ENCODE data around the gene ADM2.
"Not testable (repeated sequence)": the region's sequence is repeated elsewhere in the genome, so short reads cannot be mapped to it uniquely, and the experiment has no call there.

ADM2 gene

GRCh38 chr22:50508897-50509296, 27.6 kb downstream of the ADM2 start:
- TF ChIP-seq, protein P1, sequence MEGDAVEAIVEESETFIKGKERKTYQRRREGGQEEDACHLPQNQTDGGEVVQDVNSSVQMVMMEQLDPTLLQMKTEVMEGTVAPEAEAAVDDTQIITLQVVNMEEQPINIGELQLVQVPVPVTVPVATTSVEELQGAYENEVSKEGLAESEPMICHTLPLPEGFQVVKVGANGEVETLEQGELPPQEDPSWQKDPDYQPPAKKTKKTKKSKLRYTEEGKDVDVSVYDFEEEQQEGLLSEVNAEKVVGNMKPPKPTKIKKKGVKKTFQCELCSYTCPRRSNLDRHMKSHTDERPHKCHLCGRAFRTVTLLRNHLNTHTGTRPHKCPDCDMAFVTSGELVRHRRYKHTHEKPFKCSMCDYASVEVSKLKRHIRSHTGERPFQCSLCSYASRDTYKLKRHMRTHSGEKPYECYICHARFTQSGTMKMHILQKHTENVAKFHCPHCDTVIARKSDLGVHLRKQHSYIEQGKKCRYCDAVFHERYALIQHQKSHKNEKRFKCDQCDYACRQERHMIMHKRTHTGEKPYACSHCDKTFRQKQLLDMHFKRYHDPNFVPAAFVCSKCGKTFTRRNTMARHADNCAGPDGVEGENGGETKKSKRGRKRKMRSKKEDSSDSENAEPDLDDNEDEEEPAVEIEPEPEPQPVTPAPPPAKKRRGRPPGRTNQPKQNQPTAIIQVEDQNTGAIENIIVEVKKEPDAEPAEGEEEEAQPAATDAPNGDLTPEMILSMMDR (conservative IDR thresholded peaks at IDR 0.05) = no peak
- H3K27ac ChIP-seq = peak overlapping the region; percentile 78

GRCh38 chr22:50513175-50513574, 31.8 kb downstream of the ADM2 start:
- TF ChIP-seq, protein P1 (conservative IDR thresholded peaks at IDR 0.05) = no peak

DNA sequence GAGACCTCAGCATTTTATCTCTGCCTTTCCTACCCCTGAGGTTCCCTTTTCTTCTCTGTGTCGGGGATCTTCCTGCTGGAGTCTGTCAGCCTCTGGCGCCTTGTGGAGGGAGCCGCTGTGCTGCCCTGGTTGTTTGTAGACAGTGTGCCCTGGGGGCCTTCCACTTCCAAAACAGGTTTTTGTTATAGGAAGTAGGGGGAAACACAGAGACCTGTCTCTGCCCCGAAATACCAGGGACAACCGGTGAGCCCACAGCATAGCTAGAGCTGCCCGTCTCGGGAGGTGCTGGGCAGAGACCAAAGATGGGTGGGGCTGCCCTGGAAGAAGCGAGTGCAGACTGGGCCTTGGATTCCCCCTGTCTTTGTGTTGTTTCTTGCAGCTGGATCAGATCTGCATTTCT, 34.7 kb downstream of the ADM2 start:
- no peak overlapping the region for H3K27ac ChIP-seq
- TF ChIP-seq, protein P1 (conservative IDR thresholded peaks at IDR 0.05) = no peak

More at GRCh38 chr22:50513175-50513574, 31.8 kb downstream of the ADM2 start:
- no peak overlapping the region for H3K27ac ChIP-seq

GRCh38 chr22:50516891-50517290, 35.5 kb downstream of the ADM2 start:
- TF ChIP-seq, protein P1 (conservative IDR thresholded peaks at IDR 0.05) = no peak
- no peak overlapping the region for H3K27ac ChIP-seq

DNA sequence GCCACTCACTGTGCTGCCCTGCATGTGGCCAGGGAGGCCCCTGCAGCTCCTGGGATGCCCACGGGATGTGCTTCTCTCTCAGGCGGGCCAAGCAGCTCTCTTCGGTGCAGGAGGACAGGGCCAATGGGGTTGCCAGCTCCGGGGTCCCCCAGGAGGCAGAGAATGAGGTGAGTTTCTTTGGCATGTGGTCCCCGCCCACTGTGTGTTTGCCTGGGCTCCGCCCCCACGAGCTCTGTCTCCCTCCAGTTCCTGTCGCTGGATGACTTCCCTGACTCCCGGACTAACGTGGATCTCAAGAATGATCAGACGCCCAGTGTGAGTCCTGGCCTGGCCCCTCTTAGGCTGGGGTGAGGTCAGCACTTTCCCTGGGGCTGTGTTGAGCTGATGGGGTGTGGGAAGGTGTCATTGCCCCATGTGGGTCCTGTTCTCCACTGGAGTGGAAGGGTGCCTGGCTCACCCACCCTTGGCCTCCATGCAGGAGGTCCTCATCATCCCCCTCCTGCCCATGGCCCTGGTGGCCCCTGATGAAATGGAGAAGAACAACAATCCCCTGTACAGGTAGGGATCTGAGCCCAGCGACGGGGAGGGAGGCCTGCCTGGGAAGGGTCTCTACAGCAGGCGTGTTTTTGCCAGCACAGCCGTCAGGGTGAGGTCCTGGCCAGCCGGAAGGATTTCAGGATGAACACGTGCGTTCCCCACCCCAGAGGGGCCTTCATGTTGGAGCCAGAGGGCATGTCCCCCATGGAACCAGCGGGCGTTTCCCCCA, 36.3 kb downstream of the ADM2 start:
- H3K27ac ChIP-seq = no peak overlapping the region
- TF ChIP-seq, protein P1 (conservative IDR thresholded peaks at IDR 0.05) = no peak

DNA sequence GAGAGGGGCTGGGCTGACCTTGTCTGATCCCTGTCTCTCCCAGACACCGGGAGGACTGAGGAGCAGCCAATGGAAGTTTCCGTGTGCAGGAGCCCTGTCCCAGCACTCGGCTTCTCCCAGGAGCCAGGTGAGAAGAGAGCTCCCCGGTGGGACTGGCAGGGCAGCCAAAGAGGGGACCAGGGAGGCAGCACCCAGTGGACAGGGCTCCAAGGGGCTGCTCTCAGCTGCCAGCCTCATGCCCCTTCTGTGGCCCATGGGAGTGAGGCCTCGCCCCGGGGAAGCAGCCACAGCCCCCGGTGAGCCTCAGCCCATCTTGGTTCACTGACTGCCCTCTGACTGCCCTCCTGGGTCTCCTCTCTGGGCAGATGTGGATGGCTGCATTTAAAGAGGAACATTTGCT, 37.3 kb downstream of the ADM2 start:
- TF ChIP-seq, protein P1 (conservative IDR thresholded peaks at IDR 0.05) = no peak
- H3K27ac ChIP-seq = no peak overlapping the region

- TF ChIP-seq, protein P1 (conservative IDR thresholded peaks at IDR 0.05) = no peak
- H3K27ac ChIP-seq = no peak overlapping the region
Measured at GRCh38 chr22:50519151-50519550, 37.8 kb downstream of the ADM2 start.

DNA sequence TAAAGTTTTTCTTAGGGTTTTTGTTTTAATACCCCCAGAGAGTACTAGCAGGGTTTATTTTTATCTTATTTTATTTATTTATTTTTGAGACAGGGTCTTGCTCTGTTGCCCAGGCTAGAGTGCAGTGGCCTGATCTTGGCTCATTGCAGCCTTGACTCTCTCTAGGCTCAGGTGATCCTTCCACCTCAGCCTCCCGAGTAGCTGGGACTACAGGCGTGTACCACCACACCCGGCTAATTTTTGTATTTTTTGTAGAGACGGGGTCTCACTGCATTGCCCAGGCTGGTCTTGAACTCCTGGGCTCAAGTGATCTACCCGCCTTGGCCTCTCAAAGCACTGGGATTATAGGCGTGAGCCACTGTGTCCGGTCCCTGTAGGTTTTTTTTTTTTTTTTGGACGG, 38.8 kb downstream of the ADM2 start:
- not testable (repeated sequence) for H3K27ac ChIP-seq

Data from VCaP (cell line).